Neuronal stem cell (in vitro differentiated cells): Measurements from ENCODE around the gene JCAD.
"Not testable (repeated sequence)": the region's sequence is repeated elsewhere in the genome, so short reads cannot be mapped to it uniquely, and the experiment has no call there.

Source experiments
- DNase-seq: peaks from one replicate; pipeline ENCODE4 v3.0.0-alpha.2; 2013; ENCODE audit warnings: low spot score
- H2AFZ ChIP-seq: one replicate; pipeline ENCODE4 v1.6.1; 2013; ENCODE audit warnings: mild to moderate bottlenecking, low read length, inconsistent platforms
- H2AK5ac ChIP-seq: 2 replicates; pipeline ENCODE4 v1.6.1; 2013; ENCODE audit warnings: low read depth, mild to moderate bottlenecking, inconsistent platforms, low read length, moderate library complexity, mixed read lengths
- H2BK120ac ChIP-seq: 2 replicates; pipeline ENCODE4 v1.6.1; 2013; ENCODE audit warnings: low read depth, mild to moderate bottlenecking, inconsistent platforms, low read length, moderate library complexity, mixed read lengths
- H2BK12ac ChIP-seq: one replicate; pipeline ENCODE4 v1.6.1; 2013; ENCODE audit warnings: low read length, inconsistent platforms
- H2BK15ac ChIP-seq: 2 replicates; pipeline ENCODE4 v1.6.1; 2013; ENCODE audit warnings: mild to moderate bottlenecking, low read length, inconsistent platforms, mixed read lengths
- H2BK5ac ChIP-seq: one replicate; pipeline ENCODE4 v1.6.1; 2013; ENCODE audit warnings: inconsistent platforms, mild to moderate bottlenecking, low read length, moderate library complexity
- H3K14ac ChIP-seq: one replicate; pipeline ENCODE4 v1.6.1; 2013; ENCODE audit warnings: low read length, inconsistent platforms
- H3K18ac ChIP-seq: 2 replicates; pipeline ENCODE4 v1.6.1; 2013; ENCODE audit warnings: low read length, inconsistent platforms
- H3K23ac ChIP-seq: 2 replicates; pipeline ENCODE4 v1.6.1; 2013; ENCODE audit warnings: low read depth, mild to moderate bottlenecking, mixed read lengths, low read length, inconsistent platforms; ENCODE audit not compliant: poor library complexity
- H3K27ac ChIP-seq: replicated peaks from 3 replicates; pipeline ENCODE4 v1.5.1; 2013; ENCODE audit warnings: low read length, inconsistent platforms
- H3K27me3 ChIP-seq, 3 experiments: 2 replicates each; pipeline ENCODE4 v1.6.1; 2013; ENCODE audit warnings: low read length in 3 of 3, mild to moderate bottlenecking in 2 of 3, inconsistent platforms in 1 of 3, low read depth in 1 of 3, mixed read lengths in 1 of 3, moderate library complexity in 1 of 3; ENCODE audit not compliant: control insufficient read depth in 3 of 3, insufficient read depth in 3 of 3
- H3K36me3 ChIP-seq, 2 donors: replicated peaks in 1 of 2; 2 replicates each; pipeline ENCODE4 v1.6.1; 2013; ENCODE audit warnings: low read length in 2 of 2; ENCODE audit not compliant: control insufficient read depth in 2 of 2, insufficient read depth in 2 of 2
- H3K4ac ChIP-seq: 2 replicates; pipeline ENCODE4 v1.6.1; 2013; ENCODE audit warnings: inconsistent platforms, mild to moderate bottlenecking, low read length, moderate library complexity
- H3K4me1 ChIP-seq, 2 donors: 1 replicate in 1 of 2; 2 replicates in 1 of 2; pipeline ENCODE4 v1.6.1; 2013; ENCODE audit warnings: low read length in 2 of 2, low read depth in 1 of 2; ENCODE audit not compliant: control insufficient read depth in 2 of 2, insufficient read depth in 1 of 2
- H3K4me2 ChIP-seq: one replicate; pipeline ENCODE4 v1.6.1; 2013; ENCODE audit warnings: mild to moderate bottlenecking, low read length, inconsistent platforms; ENCODE audit not compliant: insufficient read depth, poor library complexity, severe bottlenecking
- H3K4me3 ChIP-seq, 2 donors: 2 replicates each; pipeline ENCODE4 v1.5.1; 2013; ENCODE audit warnings: low read length in 2 of 2, mild to moderate bottlenecking in 2 of 2, inconsistent platforms in 1 of 2, moderate library complexity in 1 of 2
- H3K79me1 ChIP-seq: one replicate; pipeline ENCODE4 v1.6.1; 2013; ENCODE audit warnings: low read depth, mild to moderate bottlenecking, inconsistent platforms, low read length, moderate library complexity
- H3K9ac ChIP-seq: one replicate; pipeline ENCODE4 v1.6.1; 2013; ENCODE audit warnings: mild to moderate bottlenecking, low read depth, low read length, inconsistent platforms; ENCODE audit not compliant: poor library complexity
- H3K9me3 ChIP-seq, 2 donors: replicated peaks in 1 of 2; 2 replicates each; pipeline versions ENCODE3 to v1.6.1; 2013; ENCODE audit warnings: low read length in 2 of 2, mild to moderate bottlenecking in 2 of 2, inconsistent platforms in 1 of 2, low read depth in 1 of 2, mixed read lengths in 1 of 2, moderate library complexity in 1 of 2; ENCODE audit not compliant: control insufficient read depth in 2 of 2, insufficient read depth in 1 of 2
- H4K8ac ChIP-seq: one replicate; pipeline ENCODE4 v1.6.1; 2013; ENCODE audit warnings: low read depth, mild to moderate bottlenecking, inconsistent platforms, low read length, moderate library complexity
- H4K91ac ChIP-seq: one replicate; pipeline ENCODE4 v1.6.1; 2013; ENCODE audit warnings: low read length, low read depth, mild to moderate bottlenecking, inconsistent platforms; ENCODE audit not compliant: poor library complexity
- WGBS, 2 donors: extraction: QIAGEN DNeasy Blood & Tissue Kit; methylation state at CpG; one replicate each; pipeline ENCODE4 v1.1.7; 2013; ENCODE audit warnings: missing lambda C conversion rate in 2 of 2, mixed read lengths in 1 of 2; ENCODE audit not compliant: insufficient read length in 2 of 2, insufficient replicate concordance in 1 of 2; ENCODE audit errors: extremely low coverage in 2 of 2; 5-methylcytosine and 5-hydroxymethylcytosine counted together

JCAD gene

DNA sequence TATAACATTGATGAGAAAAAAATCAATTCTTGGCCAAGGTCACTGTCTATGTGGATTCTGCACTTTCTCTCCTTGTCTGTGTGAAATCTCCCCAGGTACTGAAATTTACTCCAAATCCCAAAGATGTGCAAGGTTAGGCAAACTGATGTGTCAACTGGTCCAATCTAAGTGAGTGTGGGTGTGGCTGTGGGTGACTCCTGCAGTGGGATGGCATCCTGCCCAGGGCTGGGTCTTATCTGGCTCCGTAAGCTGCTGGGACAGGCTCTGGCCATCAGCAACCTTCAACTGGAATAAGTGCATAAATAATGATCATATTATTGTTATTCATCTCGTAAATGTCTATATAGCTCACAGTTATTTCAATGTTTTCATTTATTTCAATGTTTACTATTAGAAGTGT is 79.3 kb downstream of the JCAD start:
- Histone ChIP-seq H3K79me1 (no peaks in the 10 kb centered on the region), H2BK120ac (no peak overlapping the region), H4K8ac (no peak overlapping the region), H2AK5ac (no peak overlapping the region), H3K23ac (no peak overlapping the region), H3K18ac (no peak overlapping the region), H3K4me3 (no peak overlapping the region), H3K4ac (no peak overlapping the region), H4K91ac (no peak overlapping the region), H3K27me3 (no peaks in the 10 kb centered on the region), H2BK12ac (no peak overlapping the region), H3K9me3 (no peaks in the 10 kb centered on the region), H3K4me2 (no peak overlapping the region), H3K4me1 (no peaks in the 10 kb centered on the region), H3K36me3 (no peaks in the 10 kb centered on the region), H3K9ac (no peak overlapping the region), H3K27ac (no peak overlapping the region), H2AFZ (no peak overlapping the region), H2BK15ac (no peak overlapping the region), H3K14ac (no peak overlapping the region), H2BK5ac (no peak overlapping the region)
- no CpG with 5 or more reads among the region's 2 CpGs for WGBS, 2 donors
- DNase-seq: no peak

DNA sequence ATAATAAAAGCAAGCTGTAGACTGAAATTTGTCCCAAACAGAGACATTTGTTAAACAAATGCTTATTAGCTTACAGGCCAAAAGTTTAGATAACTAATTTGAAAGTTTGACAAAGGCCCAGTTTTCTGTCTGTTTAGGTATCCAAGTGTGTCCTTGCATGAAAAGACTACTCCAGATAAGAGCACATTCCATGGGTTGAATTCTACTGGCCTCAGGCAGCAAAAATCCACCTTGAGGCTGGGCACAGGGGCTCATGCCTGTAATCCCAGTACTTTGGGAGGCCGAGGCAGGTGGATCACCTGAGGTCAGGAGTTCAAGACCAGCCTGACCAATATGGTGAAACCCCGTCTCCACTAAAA is 80.0 kb downstream of the JCAD start:
- not testable (repeated sequence) for DNase-seq, H3K14ac ChIP-seq, H3K27ac ChIP-seq, H3K4me1 ChIP-seq, H3K4ac ChIP-seq, H3K9ac ChIP-seq, H3K9me3 ChIP-seq, H2BK12ac ChIP-seq, H3K4me2 ChIP-seq, H2BK15ac ChIP-seq, H2BK5ac ChIP-seq, H3K4me3 ChIP-seq, H4K91ac ChIP-seq, H2BK120ac ChIP-seq, H3K18ac ChIP-seq, H3K23ac ChIP-seq, H2AFZ ChIP-seq, H3K36me3 ChIP-seq, H3K27me3 ChIP-seq, H4K8ac ChIP-seq, H3K79me1 ChIP-seq, H2AK5ac ChIP-seq
- no CpG with 5 or more reads among the region's 2 CpGs for WGBS, 2 donors

DNA sequence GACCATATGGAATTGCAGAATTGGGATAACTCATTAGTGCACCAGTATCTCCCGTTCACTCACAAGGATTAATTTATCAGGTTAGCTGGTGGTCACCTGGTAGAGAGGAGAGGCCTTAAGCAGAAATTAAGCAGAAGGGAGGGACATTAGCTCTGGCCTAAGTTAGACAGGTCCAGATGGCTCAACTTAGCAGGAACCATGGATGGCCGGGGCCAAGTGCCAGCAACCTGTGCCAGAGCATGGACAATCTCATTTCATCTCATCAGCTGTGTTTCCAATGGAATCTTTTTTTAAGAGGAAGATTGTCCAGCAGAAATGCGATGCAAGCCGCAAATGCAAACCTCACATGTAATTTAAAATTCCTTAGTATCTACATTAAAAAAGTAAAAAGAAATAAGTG is 82.2 kb downstream of the JCAD start:
- Histone ChIP-seq H2BK12ac (no peak overlapping the region), H2BK5ac (no peak overlapping the region), H3K27me3 (no peaks in the 10 kb centered on the region), H2AFZ (no peak overlapping the region), H3K4me3 (no peak overlapping the region), H3K9ac (no peak overlapping the region), H3K79me1 (no peaks in the 10 kb centered on the region), H3K9me3 (no peaks in the 10 kb centered on the region), H4K8ac (no peak overlapping the region), H3K14ac (no peak overlapping the region), H3K4ac (no peak overlapping the region), H2BK15ac (no peak overlapping the region), H3K36me3 (no peaks in the 10 kb centered on the region), H2BK120ac (no peak overlapping the region), H3K23ac (no peak overlapping the region), H3K18ac (no peak overlapping the region), H3K27ac (no peak overlapping the region), H3K4me2 (no peak overlapping the region), H3K4me1 (no peaks in the 10 kb centered on the region), H4K91ac (no peak overlapping the region), H2AK5ac (no peak overlapping the region)
- no peak for DNase-seq
- no CpG with 5 or more reads among the region's 4 CpGs for WGBS, 2 donors

DNA sequence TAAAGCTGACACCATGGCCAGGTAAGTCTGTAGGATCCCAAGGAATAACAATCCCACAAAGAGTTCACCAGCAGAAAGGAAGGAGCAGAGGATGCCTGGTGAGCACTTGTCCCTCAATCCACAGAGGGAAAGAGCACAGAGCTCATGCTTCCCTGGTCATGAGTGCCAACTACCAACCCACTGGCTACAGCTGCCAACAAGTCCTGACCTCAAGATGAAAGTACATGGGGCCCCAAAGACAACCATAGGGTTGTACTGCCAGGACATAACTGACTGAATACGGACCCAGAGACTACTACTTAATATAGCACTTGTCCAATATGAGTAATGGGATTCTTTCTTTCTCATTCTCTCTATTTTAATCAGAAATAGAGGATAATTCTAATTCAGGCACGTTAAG is 83.3 kb downstream of the JCAD start:
- H3K9ac ChIP-seq: no peak overlapping the region
- H2BK15ac ChIP-seq: no peak overlapping the region
- no peaks in the 10 kb centered on the region for H3K4me1 ChIP-seq
- no peak overlapping the region for H3K4ac ChIP-seq
- H3K23ac ChIP-seq: no peak overlapping the region
- peak overlapping the region in 1 of 2 donors; percentile 41 for H3K4me3 ChIP-seq
- no peaks in the 10 kb centered on the region for H3K27me3 ChIP-seq
- H2AK5ac ChIP-seq: no peak overlapping the region
- no peak overlapping the region for H2BK5ac ChIP-seq
- no peaks in the 10 kb centered on the region for H3K36me3 ChIP-seq
- H4K91ac ChIP-seq: no peak overlapping the region
- no peak overlapping the region for H2BK120ac ChIP-seq
- no CpG with 5 or more reads among the region's 2 CpGs for WGBS, 2 donors
- no peak overlapping the region for H2AFZ ChIP-seq
- H3K14ac ChIP-seq: no peak overlapping the region
- DNase-seq: no peak
- H4K8ac ChIP-seq: no peak overlapping the region
- no peak overlapping the region for H2BK12ac ChIP-seq
- H3K79me1 ChIP-seq: no peaks in the 10 kb centered on the region
- no peak overlapping the region for H3K27ac ChIP-seq
- no peaks in the 10 kb centered on the region for H3K9me3 ChIP-seq
- H3K4me2 ChIP-seq: no peak overlapping the region
- no peak overlapping the region for H3K18ac ChIP-seq
